Non-pigmented ciliary epithelial cell (primary cell): ENCODE results near the gene PDIA2.

Source experiments
- DNase-seq: peaks from one replicate; pipeline ENCODE4 v3.0.0-alpha.2; 2010; ENCODE audit warnings: low read depth

The PDIA2 gene

DNA sequence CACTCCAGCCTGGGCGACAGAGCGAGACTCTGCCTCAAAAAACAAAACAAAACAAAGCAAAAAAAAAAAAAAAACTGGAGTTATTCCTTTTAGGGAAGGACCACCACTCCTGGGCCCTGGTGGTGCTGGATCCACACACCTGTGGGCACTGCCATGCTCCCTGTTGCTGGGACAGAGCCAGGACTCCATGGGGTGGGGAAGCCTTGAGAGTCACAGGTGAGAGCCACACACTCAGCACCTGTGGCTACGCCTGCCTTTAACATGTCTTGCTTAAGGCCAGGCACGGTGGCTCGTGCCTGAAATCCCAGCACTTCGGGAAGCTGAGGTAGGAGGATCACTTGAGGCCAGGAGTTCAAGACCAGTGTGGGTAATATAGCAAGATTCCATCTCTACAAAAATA, 18.3 kb downstream of the PDIA2 start:
- DNase-seq = no peak

- no peak for DNase-seq
Measured at GRCh38 chr16:301950-302349, 19.0 kb downstream of the PDIA2 start.

DNA sequence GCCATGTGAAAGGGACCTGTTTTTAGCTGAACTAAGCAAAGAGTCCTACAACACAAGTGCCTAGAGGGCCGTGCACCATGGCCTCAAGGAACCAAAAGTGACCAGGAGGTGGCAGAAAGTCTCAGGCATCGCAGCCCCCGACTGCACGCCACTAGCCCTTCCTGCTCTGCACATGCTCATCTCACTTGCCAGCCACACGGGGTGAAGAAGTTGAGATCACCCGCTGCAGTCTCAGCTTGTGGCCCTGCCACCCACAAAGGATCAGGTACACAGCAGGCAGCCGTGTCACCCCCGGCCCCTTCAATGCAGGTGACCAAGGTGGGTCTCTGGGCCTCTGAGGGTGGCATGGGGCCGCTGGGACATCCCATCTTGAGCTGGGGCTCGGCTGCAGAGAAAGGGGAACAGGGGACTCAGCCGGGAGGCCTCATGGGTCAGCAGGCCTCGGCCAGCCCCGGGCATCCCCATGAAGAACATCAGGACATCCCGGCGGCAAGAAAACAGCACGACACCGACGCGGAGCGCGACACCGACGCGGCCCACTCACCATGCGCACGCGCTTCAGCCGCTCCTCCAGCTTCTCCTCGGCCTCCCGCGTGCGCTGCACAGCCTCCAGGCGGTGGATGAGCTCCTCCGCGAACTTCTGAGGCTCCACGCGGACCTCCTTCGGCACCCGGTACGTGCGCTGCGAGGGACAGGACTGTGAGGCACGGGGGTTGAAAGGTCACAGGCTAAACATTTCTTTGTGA, 21.0 kb downstream of the PDIA2 start:
- no peak for DNase-seq

- DNase-seq = no peak
Measured at GRCh38 chr16:305916-306626, 23.1 kb downstream of the PDIA2 start.

DNA sequence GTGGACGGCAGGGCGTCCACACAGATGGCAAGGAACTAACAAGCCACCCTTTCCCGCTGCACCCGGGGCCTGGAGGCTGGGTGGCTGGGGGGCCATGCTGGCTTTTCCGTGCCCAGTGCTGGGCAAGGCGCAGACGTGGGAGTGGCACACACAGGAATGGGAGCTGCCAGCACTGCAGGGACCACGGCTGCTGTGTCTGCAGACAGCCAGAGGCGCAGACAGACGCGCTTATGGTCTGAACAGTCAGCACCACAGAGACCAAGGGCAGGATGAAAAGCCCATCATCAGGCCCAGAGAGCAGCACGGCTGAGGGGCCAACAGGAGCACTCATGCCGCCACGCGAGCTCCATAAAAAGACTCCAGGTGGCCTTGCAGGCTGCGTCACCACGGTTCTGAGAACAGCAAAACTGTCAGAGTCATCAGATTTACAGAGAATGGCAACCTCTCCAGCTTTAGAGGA, 24.0 kb downstream of the PDIA2 start:
- no peak for DNase-seq

GRCh38 chr16:307691-308312, 24.8 kb downstream of the PDIA2 start:
- no peak for DNase-seq

- no peak for DNase-seq
Measured at GRCh38 chr16:309476-309875, 26.5 kb downstream of the PDIA2 start.

GRCh38 chr16:311725-312124, 28.8 kb downstream of the PDIA2 start:
- DNase-seq = no peak

- DNase-seq = no peak
Measured at GRCh38 chr16:314351-314750, 31.4 kb downstream of the PDIA2 start.

DNA sequence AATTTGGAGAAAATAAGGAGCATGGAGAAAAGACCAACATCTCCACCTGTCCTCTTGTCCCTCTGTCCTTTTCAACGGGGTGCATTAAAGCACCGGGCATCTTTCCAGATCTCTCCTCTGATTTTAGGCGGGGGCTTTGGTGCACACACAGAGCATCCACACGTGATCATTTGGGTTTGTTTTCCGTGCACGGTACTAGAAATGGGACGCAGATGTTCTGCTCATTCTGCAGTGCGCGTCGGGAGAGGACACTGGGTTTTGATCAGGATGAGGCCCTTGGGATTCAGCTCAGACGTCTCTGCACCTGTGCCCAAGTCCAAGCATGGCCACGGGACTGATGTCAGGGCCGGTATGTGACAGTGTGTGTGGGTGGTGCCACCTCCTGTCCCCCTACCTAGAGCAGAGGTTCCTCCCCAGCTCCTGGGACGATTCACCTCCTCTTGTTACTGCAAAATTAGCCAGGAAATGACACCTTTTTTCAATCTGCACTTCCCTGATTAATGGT, 31.9 kb downstream of the PDIA2 start:
- no peak for DNase-seq

DNA sequence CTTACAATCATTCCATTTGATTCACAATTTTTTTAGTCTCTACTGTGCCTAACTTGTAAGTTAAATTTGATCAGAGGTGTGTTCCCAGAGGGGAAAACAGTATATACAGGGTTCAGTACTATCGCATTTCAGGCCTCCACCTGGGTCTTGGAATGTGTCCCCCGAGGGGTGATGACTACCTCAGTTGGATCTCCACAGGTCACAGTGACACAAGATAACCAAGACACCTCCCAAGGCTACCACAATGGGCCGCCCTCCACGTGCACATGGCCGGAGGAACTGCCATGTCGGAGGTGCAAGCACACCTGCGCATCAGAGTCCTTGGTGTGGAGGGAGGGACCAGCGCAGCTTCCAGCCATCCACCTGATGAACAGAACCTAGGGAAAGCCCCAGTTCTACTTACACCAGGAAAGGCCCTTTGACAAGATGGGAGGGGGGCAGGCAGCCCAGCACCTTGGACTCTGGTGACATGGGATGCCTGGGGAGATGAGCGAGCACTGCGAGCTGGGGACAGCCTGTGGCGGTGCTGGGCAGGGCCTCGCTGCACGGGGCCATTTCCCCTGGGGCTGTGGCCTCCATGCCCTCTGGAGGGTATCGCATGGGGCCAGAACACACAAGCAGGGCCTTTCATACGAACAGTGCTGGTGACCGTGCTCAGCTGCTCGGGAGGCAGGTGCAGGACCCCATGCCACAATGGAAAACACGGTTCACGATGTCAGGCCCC, 33.9 kb downstream of the PDIA2 start:
- DNase-seq = no peak

- DNase-seq = no peak
Measured at GRCh38 chr16:317583-317982, 34.6 kb downstream of the PDIA2 start.

DNA sequence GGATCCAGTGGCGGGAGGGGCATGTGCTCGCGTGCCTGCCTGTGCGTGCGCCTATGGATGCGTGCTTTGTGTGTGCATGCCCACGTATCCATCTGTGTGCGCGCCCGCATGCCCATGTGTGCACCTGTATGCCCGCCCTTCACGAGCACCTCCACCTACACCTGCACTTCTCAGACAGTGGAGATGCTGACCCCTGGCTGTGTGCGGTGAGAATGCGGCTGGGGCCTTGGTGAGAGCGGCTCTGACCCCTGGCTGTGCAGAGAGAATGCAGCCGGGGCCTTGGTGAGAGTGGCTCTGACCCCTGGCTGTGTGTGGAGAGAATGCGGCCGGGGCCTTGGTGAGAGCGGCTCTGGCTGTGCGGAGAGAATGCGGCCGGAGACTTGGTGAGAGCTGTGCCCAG, 35.7 kb downstream of the PDIA2 start:
- DNase-seq = no peak

- DNase-seq = no peak
Measured at GRCh38 chr16:320206-320605, 37.2 kb downstream of the PDIA2 start.

DNA sequence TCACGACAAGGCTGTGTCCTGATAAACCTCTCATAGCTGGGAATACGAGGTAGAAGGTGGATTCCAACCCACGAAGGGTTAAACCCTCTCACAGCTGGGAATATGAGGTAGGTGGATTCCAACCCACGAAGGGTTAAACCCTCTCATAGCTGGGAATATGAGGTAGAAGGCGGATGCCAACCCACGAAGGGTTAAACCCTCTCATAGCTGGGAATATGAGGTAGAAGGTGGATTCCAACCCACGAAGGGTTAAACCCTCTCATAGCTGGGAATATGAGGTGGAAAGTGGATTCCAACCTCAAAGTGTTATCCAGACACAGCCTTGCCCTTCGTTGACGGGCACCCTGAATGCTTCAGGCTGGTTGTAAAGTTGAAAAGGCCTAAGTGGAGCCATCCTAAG, 38.6 kb downstream of the PDIA2 start:
- DNase-seq = no peak

GRCh38 chr16:322476-323143, 39.6 kb downstream of the PDIA2 start:
- DNase-seq = no peak

DNA sequence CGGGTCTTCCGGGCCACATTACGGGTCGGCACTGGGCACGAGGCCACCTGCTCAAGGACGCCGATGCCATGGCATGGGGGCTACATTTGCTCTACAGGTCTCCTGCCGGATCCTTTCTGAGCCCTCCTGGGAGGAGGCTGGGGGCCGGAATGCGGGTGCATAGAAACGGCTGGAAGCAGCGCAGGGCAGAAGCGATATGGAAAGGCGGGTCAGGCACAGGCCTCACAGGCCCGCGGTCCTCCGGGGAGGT, 41.2 kb downstream of the PDIA2 start:
- DNase-seq = no peak

DNA sequence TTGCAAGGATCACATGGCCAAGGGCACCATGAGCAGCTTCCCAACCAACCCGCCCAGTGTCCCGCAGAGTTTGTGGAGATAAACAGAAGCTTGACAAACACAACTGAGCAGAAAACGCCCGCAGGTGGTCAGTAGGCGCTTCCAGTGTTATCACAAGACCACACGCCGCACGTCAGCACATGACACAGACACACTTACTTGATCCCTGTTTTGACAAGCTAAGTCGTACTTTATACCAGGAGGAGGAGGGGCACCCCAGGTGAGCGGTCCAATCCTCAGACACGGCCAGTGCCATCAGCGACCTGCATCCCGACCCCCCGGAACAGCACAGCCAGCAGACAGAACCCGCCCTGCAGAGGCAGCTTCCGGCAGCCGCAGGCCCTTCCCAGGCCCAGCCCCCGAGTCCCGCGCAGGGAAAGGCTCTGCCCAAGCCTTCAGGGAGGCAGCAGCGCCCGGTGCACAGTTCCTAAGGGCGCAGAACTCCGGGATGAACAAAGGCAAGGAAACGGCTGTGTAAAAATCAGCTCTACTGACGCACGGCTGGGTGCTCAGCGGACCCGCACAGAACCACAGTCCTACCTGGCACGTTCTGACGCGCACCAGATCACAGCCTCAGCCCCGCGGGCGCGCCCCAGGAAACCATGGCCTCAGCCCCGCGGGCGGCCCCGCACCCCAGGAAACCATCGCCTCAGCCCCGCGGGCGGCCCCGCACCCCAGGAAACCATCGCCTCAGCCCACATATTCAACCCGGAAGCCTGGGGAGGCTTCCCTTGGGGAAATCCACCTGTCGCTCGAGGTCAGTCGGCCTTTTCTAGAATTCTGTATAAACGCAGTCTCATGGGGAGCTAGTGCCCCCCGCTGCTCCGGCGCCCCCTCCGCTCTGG, 41.7 kb downstream of the PDIA2 start:
- no peak for DNase-seq

- DNase-seq = no peak
Measured at GRCh38 chr16:325375-326145, 42.6 kb downstream of the PDIA2 start.

GRCh38 chr16:330741-331140, 47.8 kb downstream of the PDIA2 start:
- no peak for DNase-seq
